Astrocyte of the cerebellum (primary cell): ENCODE data around the gene PIP5K1C.

Source experiments
- DNase-seq: peaks from one replicate; pipeline ENCODE4 v3.0.0-alpha.2; 2011; ENCODE audit warnings: low read depth
- H3K4me3 ChIP-seq: 2 replicates; pipeline ENCODE4 v1.5.1; 2011; ENCODE audit warnings: mild to moderate bottlenecking, low read depth, low read length, moderate library complexity
- in situ Hi-C: cut with HindIII; loops from 2 replicates; pipeline ENCODE4 v1.10.0; 2017; ENCODE audit warnings: low sequenced_read_pairs
- TF ChIP-seq, protein P1 (sequence below): IDR thresholded peaks from 2 replicates; pipeline ENCODE4 v1.5.1; 2012; ENCODE audit warnings: low read length, low read depth, moderate library complexity, mild to moderate bottlenecking; ENCODE audit errors: missing control alignments

The PIP5K1C gene

DNA sequence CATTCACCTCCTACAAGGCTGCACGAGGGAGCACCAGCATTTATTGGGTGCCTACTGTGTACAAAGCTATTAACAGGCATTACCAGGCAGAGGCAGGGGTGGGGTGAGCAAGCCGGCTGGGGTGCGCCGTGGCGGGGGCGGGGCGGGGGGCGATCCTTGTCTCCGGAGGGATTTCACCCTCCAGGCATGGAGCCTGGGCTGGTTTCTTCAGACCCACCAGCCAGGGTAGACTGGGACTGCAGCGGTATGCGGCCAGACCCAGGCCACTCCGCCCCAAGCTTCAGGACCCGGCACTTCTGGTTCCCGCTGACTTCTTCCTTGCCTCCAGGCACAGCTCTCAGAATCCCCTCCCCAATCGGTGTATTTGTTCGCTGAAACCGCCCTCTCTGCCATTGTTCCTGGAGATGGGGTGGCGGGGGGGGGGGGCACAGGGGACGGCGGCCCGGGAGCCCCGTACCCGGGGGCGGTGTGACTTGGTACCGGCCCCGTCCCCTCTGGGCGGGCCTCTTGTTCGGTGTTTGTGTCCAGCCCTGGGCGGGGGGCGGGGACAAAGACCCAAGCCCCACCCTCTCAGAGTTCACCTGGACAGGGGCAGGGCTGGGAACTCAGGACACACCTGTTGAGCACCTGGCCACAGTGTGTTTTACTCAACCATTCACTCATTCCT, 22.3 kb upstream of the PIP5K1C start:
- in situ Hi-C loops, result loop anchor here (5.0 kb wide), 1 partner anchor 70 kb away; no protein-coding TSS in a partner anchor
- H3K4me3 ChIP-seq, result no peak overlapping the region
- no peak for DNase-seq
- TF ChIP-seq, protein P1, sequence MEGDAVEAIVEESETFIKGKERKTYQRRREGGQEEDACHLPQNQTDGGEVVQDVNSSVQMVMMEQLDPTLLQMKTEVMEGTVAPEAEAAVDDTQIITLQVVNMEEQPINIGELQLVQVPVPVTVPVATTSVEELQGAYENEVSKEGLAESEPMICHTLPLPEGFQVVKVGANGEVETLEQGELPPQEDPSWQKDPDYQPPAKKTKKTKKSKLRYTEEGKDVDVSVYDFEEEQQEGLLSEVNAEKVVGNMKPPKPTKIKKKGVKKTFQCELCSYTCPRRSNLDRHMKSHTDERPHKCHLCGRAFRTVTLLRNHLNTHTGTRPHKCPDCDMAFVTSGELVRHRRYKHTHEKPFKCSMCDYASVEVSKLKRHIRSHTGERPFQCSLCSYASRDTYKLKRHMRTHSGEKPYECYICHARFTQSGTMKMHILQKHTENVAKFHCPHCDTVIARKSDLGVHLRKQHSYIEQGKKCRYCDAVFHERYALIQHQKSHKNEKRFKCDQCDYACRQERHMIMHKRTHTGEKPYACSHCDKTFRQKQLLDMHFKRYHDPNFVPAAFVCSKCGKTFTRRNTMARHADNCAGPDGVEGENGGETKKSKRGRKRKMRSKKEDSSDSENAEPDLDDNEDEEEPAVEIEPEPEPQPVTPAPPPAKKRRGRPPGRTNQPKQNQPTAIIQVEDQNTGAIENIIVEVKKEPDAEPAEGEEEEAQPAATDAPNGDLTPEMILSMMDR, result no peak

DNA sequence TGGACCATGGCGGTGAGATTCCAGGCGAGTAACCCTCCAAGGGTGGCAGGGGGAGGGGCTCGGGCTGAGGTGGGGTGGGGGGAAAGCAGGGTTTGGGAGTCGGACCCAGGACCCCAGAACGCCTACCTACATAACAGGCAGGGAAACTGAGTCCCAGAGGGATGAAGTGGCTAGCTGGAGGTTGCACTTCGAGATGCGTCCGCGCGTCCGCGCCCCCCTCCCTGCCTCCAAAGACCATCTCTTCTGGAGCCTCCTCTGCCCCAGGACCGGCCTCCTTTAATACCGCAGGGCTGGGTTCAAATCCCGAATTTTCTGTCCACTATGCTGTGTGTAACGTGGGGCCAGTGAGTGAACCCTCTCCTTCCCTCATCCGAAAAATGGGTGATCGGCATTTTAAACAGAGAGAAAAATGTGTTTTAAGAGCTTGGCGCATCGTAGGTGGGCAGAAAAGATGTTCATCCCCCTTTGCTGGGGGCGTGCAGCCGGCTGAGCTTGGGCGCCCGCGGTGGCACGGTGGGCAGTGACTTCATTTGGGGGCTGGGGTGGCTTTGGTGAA, 21.7 kb upstream of the PIP5K1C start:
- TF ChIP-seq, protein P1, result no peak
- H3K4me3 ChIP-seq, result no peak overlapping the region
- no peak for DNase-seq
- in situ Hi-C loops, result loop anchor here (5.0 kb wide), 1 partner anchor 70 kb away; no protein-coding TSS in a partner anchor

DNA sequence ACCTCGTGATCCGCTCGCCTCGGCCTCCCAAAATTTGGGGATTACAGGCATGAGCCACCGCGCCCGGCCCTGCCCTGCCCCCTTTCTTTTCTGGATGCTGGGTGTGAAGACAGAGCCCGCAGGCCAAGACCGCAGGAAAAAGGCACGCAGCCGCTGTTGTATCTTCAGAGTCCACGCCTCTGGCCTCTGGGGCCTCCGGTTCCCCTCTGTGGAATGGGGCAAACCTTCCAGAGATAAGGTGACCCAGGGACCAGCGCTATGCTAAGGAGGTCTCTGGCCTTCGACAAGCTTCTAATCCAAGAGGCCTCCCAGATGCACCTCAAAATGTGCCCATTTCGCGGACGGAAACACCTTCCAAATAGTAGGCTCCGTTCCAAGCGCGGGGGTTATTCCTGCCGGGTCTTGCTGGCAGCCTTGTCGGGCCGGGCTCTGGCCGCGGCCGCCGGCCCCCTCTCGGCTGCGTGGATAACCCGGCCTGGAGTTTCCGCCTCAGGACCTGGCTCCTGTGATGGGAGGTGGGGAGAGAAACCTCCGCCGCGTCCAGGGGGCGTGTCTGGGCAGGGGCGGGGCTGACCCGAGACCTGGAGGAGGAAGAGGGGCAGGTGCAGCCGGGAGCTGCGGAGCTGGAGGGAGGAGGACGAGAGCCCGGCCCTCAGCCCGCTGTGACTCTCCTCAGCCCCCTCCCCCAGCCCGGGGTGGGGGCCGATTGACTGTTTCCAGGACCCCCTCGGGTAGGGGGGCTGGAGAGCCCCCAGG, 21.0 kb upstream of the PIP5K1C start:
- no peak overlapping the region for H3K4me3 ChIP-seq
- in situ Hi-C loops, result loop anchor here (5.0 kb wide), 1 partner anchor 69 kb away; no protein-coding TSS in a partner anchor
- DNase-seq, result peak; percentile 54
- TF ChIP-seq, protein P1, result no peak

DNA sequence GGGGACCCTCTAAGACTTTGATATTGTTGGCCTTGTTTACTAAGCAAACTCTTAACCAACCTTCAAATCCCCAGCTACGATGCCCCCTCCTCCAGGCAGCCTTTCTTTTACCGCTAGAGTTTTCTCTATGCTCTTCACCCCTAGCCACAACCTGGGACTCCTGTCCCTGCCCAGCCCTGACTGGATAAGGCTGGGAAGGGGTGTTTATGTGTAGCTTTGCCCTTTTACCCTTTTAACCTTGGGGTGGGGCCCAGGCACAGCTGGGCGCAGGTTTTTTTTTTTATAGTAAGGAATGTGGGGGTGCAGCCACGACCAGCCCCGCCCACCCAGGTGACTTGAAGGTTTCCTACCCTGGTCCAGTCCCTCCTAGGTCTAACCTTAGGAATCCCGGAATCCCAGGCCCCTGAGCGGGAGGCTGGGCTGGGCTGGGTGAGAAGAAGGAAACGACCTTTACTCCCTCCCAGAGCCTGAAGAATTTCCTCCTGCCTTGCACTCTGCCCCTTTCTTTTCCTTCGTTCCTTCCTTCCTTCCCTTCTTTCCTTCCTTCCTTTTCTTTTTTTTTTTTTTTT, 20.2 kb upstream of the PIP5K1C start:
- DNase-seq, result no peak
- no peak overlapping the region for H3K4me3 ChIP-seq
- TF ChIP-seq, protein P1, result no peak
- in situ Hi-C loops, result loop anchor here (5.0 kb wide), 1 partner anchor 68 kb away; no protein-coding TSS in a partner anchor

DNA sequence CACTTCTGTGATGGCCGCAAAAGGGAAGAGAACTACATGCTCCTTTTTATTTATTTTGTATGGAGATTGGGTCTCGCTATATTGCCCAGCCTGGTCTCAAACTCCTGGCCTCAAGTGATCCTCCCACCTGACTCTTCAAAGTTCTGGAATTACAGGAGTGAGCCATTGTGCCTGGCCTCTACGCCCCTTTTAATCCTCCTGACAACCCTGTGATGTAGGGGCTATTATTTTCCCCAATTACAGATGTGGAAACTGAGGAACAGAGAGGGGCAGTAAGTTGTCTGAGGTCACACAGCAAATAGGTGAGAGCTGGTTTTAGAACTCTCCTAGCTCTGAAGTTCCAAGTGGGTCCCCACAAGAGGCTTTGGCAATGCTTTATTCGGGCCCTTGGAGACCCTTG, 19.6 kb upstream of the PIP5K1C start:
- no peak for DNase-seq
- H3K4me3 ChIP-seq, result no peak overlapping the region
- in situ Hi-C loops, result loop anchor here (5.0 kb wide), 1 partner anchor 68 kb away; no protein-coding TSS in a partner anchor
- TF ChIP-seq, protein P1, result no peak

DNA sequence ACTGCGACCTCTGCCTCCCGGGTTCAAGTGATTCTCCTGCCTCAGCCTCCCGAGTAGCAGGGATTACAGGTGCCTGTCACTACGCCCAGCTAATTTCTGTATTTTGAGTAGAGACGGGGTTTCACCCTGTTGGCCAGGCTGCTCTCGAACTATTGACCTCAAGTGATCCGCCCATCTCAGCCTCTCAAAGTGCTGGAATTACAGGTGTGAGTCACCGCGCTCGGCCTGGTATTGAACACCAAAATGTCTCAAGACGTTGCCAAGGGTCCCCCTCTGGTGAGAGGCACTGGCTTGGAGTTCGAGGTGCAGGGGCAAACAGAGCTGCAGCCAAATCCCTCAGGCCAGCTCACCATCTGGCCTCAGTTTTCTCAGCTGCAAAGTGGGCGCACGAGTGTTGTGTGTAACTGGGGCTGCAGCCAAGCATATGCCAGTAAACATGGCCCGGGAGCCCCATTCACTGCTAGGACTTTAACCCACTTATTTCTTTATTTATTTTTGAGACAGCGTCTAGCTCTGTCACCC, 15.9 kb upstream of the PIP5K1C start:
- DNase-seq, result no peak
- no peak overlapping the region for H3K4me3 ChIP-seq
- in situ Hi-C loops, result no loop called here
- TF ChIP-seq, protein P1, result no peak
